Right atrium auricular region (tissue), 2 donors: ENCODE data around the gene TPBGL. TPM values are rescaled to one million over a fixed set of nuclear protein-coding genes. Genes with fewer than 3 reads are reported as not detected.

Source experiments
- DNase-seq: peaks from one replicate; pipeline ENCODE4 v3.0.0-alpha.2; 2019; ENCODE audit warnings: low spot score
- H3K27ac ChIP-seq, 2 donors: fragments of 200-600 bp; sonication (generic); 1 replicate in 1 of 2; 2 replicates in 1 of 2; pipeline ENCODE4 v1.5.1; 2016 to 2019
- H3K27me3 ChIP-seq, 2 donors: fragments of 200-600 bp; sonication (generic); one replicate each; pipeline versions ENCODE4 v1.5.1 to v1.6.0; 2017 to 2019
- H3K36me3 ChIP-seq: fragments of 200-600 bp; sonication (generic); one replicate; pipeline ENCODE4 v1.5.1; 2016
- H3K4me1 ChIP-seq, 2 donors: fragments of 200-600 bp; sonication (generic); one replicate each; pipeline versions ENCODE4 v1.5.1 to v1.6.0; 2017 to 2019
- H3K4me3 ChIP-seq, 2 donors: fragments of 200-600 bp; sonication (generic); 1 replicate in 1 of 2; 2 replicates in 1 of 2; pipeline ENCODE4 v1.5.1; 2017 to 2019; ENCODE audit warnings: mild to moderate bottlenecking in 1 of 2, moderate library complexity in 1 of 2
- H3K9me3 ChIP-seq, 2 donors: fragments of 200-600 bp; sonication (generic); one replicate each; pipeline ENCODE4 v1.5.1; 2019
- CTCF ChIP-seq, 2 donors: fragments of 200-600 bp; sonication (generic); IDR thresholded peaks; one replicate each; pipeline ENCODE4 v1.5.1; 2019; ENCODE audit warnings: antibody characterized with exemption in 2 of 2
- total RNA-seq, 2 donors: library from RNA; depleted of rRNA; stranded (reverse); fragments of >200 nt; gene quantifications; one replicate each; pipeline ENCODE4 v1.1.0, GENCODE V29; 2016

The TPBGL gene
- total RNA-seq, 2 donors from 2014 or later = 0.12 to 0.15 TPM

- Histone ChIP-seq H3K27me3 (no peaks in the 10 kb centered on the region), H3K4me3 (no peak overlapping the region), H3K4me1 (no peaks in the 10 kb centered on the region), H3K27ac (no peak overlapping the region), H3K9me3 (no peaks in the 10 kb centered on the region), H3K36me3 (no peaks in the 10 kb centered on the region)
- no peak for DNase-seq
- no peak for TF ChIP-seq CTCF (IDR thresholded peaks at IDR 0.05)
Observed at GRCh38 chr11:75230621-75231020, 10.0 kb upstream of the TPBGL start.

GRCh38 chr11:75233754-75234172 lies 6.8 kb upstream of the TPBGL start:
- no peak overlapping the region for H3K27ac ChIP-seq
- no peaks in the 10 kb centered on the region for H3K36me3 ChIP-seq
- H3K27me3 ChIP-seq = no peaks in the 10 kb centered on the region
- TF ChIP-seq CTCF (IDR thresholded peaks at IDR 0.05) = no peak
- H3K4me3 ChIP-seq = no peak overlapping the region
- DNase-seq = no peak
- H3K4me1 ChIP-seq = no peaks in the 10 kb centered on the region
- no peaks in the 10 kb centered on the region for H3K9me3 ChIP-seq

GRCh38 chr11:75236062-75236461 lies 4.5 kb upstream of the TPBGL start:
- TF ChIP-seq CTCF (IDR thresholded peaks at IDR 0.05) = no peak
- peaks cover 0 to 10% of the 10 kb centered on the region in 2 donors for H3K27me3 ChIP-seq
- no peaks in the 10 kb centered on the region for H3K36me3 ChIP-seq
- H3K27ac ChIP-seq = no peak overlapping the region
- H3K9me3 ChIP-seq = no peaks in the 10 kb centered on the region
- no peak for DNase-seq
- peaks cover 0 to 11% of the 10 kb centered on the region in 2 donors for H3K4me1 ChIP-seq
- no peak overlapping the region for H3K4me3 ChIP-seq

GRCh38 chr11:75237050-75237449 lies 3.5 kb upstream of the TPBGL start:
- TF ChIP-seq CTCF (IDR thresholded peaks at IDR 0.05) = no peak
- no peak for DNase-seq
- no peaks in the 10 kb centered on the region for H3K9me3 ChIP-seq
- no peaks in the 10 kb centered on the region for H3K36me3 ChIP-seq
- no peak overlapping the region for H3K4me3 ChIP-seq
- H3K4me1 ChIP-seq = peaks cover 0 to 14% of the 10 kb centered on the region in 2 donors
- no peak overlapping the region for H3K27ac ChIP-seq
- peaks cover 0 to 10% of the 10 kb centered on the region in 2 donors for H3K27me3 ChIP-seq

- H3K36me3 ChIP-seq = no peaks in the 10 kb centered on the region
- no peak for DNase-seq
- no peak overlapping the region for H3K27ac ChIP-seq
- no peak for TF ChIP-seq CTCF (IDR thresholded peaks at IDR 0.05)
- H3K4me3 ChIP-seq = no peak overlapping the region
- peaks cover 0 to 18% of the 10 kb centered on the region in 2 donors for H3K4me1 ChIP-seq
- H3K9me3 ChIP-seq = no peaks in the 10 kb centered on the region
- H3K27me3 ChIP-seq = peaks cover 3 to 19% of the 10 kb centered on the region in 2 donors
Observed at GRCh38 chr11:75238595-75239440, 1.8 kb upstream of the TPBGL start.
